Ramos (cell line): Measurements from ENCODE around the gene S100A4.
"Not testable (repeated sequence)": the region's sequence is repeated elsewhere in the genome, so short reads cannot be mapped to it uniquely, and the experiment has no call there.

ENCODE experiments used
- in situ Hi-C: fragments of 300-500 bp; cut with MboI; formaldehyde crosslinking; loops from one replicate; pipeline ENCODE4 v1.14.3; 2022; ENCODE audit warnings: low sequenced_read_pairs; ENCODE audit not compliant: unreplicated experiment

S100A4 gene

GRCh38 chr1:153536012-153536670 is 9.5 kb downstream of the S100A4 start:
- in situ Hi-C loops = no loop called here

- in situ Hi-C loops = no loop called here
Observed at GRCh38 chr1:153535242-153536011, 10.2 kb downstream of the S100A4 start, which contains the start of gene S100A6. Gene S100A6 (minus strand): TSS chr1:153535991. CDS start chr1:153535339, 652 bp downstream.

- in situ Hi-C loops = no loop called here
Observed at GRCh38 chr1:153534925-153535241, 10.7 kb downstream of the S100A4 start.

- in situ Hi-C loops = no loop called here
Observed at GRCh38 chr1:153534226-153534924, 11.2 kb downstream of the S100A4 start.

- in situ Hi-C loops = no loop called here
Observed at GRCh38 chr1:153533689-153534201, 11.9 kb downstream of the S100A4 start.

GRCh38 chr1:153532769-153533599 is 12.6 kb downstream of the S100A4 start:
- in situ Hi-C loops = no loop called here

- in situ Hi-C loops = no loop called here
Observed at GRCh38 chr1:153532181-153532580, 13.4 kb downstream of the S100A4 start.

GRCh38 chr1:153531638-153532037 is 14.0 kb downstream of the S100A4 start:
- in situ Hi-C loops = no loop called here

- in situ Hi-C loops = no loop called here
Observed at GRCh38 chr1:153527683-153528040, 17.9 kb downstream of the S100A4 start.

GRCh38 chr1:153527023-153527682 is 18.5 kb downstream of the S100A4 start:
- in situ Hi-C loops = no loop called here

GRCh38 chr1:153526132-153526543 is 19.5 kb downstream of the S100A4 start:
- in situ Hi-C loops = no loop called here

GRCh38 chr1:153525088-153525728 is 20.4 kb downstream of the S100A4 start:
- in situ Hi-C loops = no loop called here

- in situ Hi-C loops = not testable (repeated sequence)
Observed at GRCh38 chr1:153522353-153523048, 23.1 kb downstream of the S100A4 start.

- in situ Hi-C loops = not testable (repeated sequence)
Observed at GRCh38 chr1:153521808-153522207, 23.8 kb downstream of the S100A4 start.

- in situ Hi-C loops = no loop called here
Observed at GRCh38 chr1:153520818-153521476, 24.7 kb downstream of the S100A4 start.

- in situ Hi-C loops = not testable (repeated sequence)
Observed at GRCh38 chr1:153520137-153520691, 25.4 kb downstream of the S100A4 start.

GRCh38 chr1:153519242-153519641 is 26.4 kb downstream of the S100A4 start:
- in situ Hi-C loops = no loop called here
